ENCODE data around the gene POLR1A.

GRCh38 chr2:86069783-86070339, 35.8 kb downstream of the POLR1A start:
- TF ChIP-seq EZH2phosphoT487 (IDR thresholded peaks at IDR 0.05; ENCODE audit: low read depth, severe bottlenecking, unreplicated experiment) (no peak), CTCF (IDR thresholded peaks at IDR 0.05; ENCODE audit: poor library complexity) (no peak), EZH2 (IDR thresholded peaks at IDR 0.05; ENCODE audit: borderline replicate concordance) (no peak)
